GM19035 (cell line): ENCODE measurements around the gene EPHB1.

Source experiments
- ATAC-seq: cut with Tn5 transposase; IDR thresholded peaks from one replicate; pipeline ENCODE4 v1.9.1; 2021; ENCODE audit not compliant: unreplicated experiment

EPHB1 gene

DNA sequence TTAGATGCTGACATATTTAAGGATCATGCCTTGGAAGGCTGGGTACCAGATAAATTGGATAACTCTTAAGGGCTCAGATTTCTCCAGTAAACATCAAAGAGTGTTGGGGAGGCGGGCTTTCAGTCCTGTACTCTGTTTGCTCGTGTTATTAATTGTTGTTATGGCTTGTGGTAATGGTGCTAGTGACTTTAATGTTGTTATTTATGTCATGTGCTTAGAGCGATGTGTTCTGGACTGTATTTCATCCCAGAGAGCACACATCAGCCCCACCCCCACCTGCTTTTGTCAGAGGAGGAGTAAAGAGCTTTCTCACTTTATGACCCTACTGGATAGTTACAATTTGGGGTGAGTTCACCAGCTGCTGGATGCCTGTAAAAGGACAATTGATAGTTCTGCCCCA is 386.3 kb downstream of the EPHB1 start:
- no peak for ATAC-seq

DNA sequence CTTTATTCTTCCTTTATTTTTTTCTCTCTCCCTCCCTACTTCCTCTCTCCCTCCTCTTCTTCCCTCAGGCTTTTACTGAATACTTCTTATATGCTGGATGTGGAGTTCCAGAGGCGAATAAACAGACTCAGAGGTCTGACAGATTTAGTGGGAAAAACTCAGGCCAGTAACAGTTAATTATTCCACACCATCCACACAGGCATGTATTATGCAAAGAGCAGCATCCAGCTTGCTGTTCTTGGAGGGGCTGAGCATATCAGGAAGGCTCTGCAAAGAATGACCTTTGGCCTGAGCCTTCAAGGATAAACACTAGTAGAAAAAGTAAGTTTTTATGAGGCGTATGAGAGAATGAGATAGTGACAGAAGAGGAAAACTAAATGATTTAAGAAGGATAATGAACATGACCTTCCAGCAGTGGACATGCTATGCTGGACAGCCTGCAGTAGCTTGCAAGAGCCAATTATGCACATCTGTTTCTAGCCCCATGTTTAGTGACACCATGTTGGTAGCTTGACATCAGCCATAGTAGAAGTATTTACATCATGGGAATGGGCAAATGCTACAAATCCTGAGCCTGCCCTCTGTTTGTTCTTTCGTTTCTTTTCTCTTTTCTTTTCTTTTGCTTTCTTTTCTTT is 387.4 kb downstream of the EPHB1 start:
- ATAC-seq = no peak

DNA sequence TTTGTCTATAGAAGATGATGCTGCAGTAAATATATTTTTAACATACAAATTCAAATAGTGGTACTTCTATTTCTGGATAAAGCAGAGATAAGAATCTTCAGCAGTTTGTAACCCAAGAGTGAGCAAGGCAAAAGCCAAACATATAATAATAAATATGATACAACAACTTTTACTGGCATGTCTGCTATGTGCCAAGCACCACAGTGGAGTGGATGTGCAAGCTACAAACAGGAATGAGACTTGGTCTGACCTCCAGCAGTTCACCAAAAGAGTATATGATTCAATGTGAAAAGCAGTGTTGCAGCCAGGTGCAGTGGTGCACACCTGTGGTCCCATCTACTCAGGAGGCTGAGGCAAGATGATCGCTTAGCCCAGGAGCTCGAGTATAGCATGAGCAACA is 395.6 kb downstream of the EPHB1 start:
- ATAC-seq = no peak

DNA sequence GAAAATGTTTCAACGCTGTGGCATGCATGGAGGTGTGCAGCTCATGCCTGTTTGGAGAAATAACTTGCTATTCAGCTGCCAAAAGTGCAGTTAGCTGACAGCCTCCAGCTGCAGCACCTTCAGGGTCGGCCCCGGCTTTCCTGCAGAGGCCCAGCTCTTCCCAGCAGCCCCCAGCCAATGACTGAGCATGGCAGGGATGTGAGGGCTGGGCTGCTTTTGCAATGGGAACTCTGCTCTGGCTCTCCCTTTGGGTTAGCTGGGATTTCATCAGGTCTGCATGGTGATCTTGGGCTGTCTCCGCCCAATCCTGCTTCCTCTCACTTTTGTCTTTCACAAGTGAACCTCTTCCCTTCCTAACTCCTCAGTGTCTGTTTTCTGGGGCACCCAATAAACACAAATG is 396.6 kb downstream of the EPHB1 start:
- ATAC-seq = no peak

DNA sequence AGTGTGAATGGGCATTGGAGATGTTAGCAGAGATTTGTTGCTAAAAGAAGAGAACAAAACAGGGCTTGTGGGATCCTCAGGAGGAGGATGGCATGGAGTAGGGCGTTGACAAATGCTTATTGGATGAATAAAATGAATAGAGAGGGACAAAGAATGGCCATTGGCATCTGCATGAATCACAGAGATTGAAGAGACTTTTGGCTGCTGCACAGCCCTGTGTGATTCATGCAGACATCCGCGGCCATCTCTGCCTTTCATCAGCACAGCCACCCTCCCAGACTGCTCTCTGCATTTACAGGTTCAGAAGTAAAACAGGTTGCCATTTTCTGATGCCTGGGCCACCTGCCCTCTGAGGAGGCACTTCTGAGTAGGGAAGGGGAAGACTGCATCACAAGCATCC is 397.9 kb downstream of the EPHB1 start:
- ATAC-seq = no peak

DNA sequence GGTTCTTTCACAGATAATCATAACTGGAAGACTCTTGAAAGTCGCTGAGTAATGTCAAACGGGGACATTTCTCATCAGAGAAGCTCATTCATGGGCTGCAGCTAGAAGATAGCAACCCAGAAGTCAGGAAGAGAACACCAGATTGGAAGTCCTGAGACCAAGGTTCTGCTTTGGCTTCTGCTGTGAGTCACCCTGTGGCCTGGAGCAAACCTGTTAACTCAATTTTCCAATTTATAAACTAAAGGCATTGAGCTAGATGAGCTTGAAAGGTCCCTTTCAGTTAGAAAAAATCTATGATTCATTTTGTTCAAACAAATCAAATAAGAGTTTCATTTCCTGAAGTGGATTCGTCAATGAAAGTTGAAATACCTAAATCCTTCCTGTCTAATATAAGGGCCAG is 402.2 kb downstream of the EPHB1 start:
- no peak for ATAC-seq

DNA sequence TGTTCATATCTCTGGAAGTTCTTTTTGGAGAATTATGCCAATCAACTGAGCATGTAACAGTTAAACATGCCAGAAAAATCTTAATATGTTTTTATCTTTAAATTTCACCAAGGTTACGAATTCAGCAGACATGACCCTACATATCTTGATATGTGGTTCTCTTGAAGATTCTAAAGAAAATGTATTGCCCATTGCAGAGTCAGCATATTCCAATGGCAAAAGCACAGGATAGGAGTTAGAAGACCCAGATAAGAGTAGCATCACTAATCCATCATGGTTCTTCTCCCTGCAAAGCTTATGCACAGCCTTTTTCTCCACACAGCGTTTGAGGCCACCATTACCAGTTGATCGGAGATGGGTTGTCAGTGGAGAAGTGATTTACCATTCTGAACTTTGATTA is 402.8 kb downstream of the EPHB1 start:
- no peak for ATAC-seq

DNA sequence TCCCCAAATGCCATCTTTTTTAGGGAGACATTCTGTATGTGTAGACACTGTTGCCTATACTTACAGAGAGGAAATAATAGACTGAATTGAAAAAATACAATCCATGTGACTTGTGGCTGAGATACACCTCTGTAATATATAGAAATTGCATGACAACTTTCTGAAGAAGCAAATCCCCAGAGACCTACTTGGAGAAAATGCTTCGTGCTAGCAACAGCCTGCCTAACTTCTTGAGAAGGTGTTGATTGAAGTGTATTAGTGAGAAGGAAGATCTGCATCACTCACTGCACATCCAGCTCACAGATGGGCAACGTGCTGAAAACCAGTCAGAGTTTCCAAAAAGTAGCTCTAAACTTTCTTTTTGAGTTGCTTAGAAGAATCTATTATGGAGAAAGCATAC is 404.1 kb downstream of the EPHB1 start:
- ATAC-seq = no peak

DNA sequence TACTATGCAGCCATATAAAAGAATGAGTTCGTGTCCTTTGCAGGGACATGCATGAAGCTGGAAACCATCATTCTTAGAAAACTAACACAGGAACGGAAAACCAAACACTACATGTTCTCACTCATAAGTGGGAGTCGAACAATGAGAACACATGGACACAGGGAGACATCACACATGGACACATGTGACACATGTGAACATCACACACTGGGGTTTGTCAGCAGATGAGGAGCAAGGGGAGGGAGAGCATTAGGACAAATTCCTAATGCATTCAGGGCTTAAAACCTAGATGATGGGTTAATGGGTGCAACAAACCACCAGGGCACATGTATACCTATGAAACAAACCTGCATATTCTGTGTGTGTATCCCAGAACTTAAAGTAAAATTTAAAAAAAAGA is 408.0 kb downstream of the EPHB1 start:
- no peak for ATAC-seq

DNA sequence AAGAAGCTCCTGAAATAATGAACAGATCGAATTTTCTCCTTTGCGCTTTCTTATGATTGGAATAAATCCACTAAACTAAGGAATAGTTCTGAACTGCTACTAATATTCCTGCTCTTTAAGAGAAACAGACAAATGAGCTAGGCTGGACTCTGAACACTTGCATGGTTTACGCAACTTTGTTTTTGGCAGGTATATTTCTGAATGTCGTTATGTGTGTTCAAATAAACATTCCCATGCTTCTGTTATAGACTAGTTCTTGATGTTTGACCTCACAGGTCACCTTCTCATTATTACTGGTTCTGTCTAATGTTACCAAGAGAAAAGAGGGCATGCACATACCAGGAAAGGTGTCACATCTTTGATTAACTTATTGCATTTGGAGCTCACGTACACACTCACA is 418.2 kb downstream of the EPHB1 start:
- no peak for ATAC-seq

DNA sequence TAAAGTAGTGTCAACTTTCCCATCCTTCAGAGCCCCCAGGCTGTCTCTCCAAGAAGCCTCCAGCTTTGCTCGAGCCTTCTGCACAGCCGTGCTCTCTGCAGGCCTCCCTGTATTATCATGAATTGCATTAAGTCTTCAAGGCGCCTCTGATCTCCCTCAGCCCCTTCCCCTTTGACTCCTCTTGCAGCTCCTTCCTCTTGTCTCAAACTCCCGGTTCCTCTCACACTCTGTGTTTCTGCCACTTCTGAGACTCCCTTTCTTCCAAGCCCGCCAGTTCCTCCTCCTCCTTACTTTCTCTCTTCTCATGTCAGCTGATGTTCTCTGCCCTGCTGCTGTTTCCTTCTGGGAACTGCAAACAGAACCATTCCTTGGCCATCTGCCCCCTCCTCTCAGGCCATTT is 418.8 kb downstream of the EPHB1 start:
- no peak for ATAC-seq

DNA sequence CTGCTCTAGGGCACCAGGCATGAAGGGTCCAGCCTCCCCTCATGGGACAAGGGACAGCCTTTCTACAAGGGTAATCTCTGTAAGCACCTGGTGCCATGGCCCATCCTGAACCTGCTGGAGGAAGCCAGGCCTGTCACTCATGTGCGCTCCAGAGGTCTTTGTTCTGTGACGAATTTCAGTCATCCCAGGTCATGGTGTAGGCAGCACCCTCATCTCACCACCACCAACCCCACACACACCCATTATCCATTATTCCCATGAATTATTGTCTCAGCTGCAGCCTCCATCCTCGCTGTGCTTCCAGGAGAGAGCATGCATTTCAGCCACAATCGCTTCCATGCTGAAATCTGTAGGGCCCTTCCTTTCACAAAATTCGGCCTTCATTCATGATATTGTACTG is 419.3 kb downstream of the EPHB1 start:
- ATAC-seq = no peak

DNA sequence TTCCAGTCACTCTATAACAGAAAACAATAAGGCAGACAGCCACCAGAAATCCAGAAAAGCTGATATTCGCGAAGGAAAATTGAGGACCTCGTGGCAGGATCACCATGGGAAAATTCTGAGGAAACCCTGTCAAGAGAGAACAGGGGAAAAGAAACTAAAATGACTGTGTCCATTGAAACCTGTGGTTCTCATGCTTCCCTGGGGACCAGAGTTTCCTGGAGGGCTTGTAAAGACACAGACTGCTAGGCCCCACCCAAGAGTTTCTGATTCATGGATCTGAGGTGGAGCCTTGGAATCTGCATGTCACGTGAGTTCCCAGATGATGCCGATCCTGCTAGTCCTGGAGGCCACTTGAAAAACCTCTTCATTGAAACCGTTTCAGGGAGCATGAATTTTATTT is 420.5 kb downstream of the EPHB1 start:
- ATAC-seq = no peak

DNA sequence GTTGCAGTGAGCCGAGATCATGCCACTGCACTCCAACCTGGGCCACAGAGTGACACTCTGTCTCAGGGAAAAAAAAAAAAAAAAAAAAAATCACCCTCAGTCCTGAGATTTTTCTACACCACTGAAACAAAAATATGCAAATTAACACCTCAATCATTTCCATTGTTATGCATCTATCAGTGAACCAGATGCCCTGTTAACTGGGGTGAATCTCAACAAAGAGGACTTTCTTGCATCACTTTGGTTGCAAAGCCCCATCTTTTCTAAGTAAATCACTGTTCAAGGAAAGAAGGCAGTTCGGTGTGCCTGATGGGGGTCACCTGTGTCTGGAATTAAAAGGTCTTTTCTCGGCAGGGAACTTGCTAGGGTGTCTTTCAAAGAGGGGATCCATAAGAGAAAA is 421.6 kb downstream of the EPHB1 start:
- ATAC-seq = no peak

DNA sequence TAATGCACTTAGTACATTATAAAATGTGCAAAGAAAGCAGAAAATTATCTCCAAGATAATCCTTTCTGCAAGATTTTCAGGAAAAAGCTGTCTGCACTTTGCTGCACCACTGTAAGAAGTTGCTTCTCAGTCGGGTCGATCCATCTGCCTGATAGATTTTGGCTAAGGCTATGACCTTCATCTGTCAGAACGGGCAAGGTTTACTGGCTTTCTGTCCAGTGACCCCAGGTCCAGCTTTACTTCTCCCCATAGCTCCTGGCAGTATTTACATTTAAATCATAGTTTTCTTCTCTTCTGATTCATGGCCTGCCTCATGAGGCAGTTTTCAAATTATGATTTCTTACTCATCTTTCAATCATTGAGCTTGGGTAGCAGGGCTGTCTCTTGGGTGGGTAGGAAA is 422.7 kb downstream of the EPHB1 start:
- no peak for ATAC-seq

DNA sequence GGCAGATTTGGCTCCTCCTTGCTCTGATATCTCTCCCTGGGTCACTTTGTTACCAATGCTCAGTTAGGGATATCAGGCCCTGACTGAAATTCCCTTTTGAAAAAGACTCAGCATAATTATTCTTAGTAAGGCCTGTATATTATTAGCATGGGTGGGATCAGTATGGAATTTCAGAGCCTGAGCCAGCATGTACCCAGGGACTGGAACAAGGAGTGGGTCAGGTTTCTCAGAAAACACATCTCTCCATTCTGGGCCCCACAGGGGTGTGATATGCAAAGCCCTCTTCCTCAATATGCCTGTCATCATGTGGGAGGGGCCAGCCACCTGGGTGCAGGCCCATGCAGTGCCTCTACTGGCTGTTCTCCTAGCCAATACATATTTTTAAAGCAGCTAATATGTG is 423.2 kb downstream of the EPHB1 start:
- ATAC-seq = no peak

DNA sequence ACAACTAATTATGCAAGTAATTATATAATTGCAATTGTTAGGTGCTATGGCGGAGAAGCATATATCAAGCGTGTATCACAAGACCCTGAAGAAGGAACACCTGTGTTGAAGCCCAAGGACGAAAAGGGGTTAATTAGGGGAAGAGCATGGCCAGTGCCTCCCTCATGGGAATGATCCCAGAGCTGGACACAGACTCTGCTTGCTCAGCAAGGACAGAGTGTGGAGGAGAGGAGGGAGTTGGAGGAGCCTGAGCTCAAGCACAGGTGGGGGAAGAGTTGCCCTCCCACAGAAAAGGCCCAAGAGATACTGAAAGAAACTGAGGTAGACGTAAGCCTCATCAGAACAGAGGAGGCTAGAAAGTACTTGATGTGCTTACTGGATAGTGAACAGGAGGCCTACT is 423.7 kb downstream of the EPHB1 start:
- ATAC-seq = no peak

DNA sequence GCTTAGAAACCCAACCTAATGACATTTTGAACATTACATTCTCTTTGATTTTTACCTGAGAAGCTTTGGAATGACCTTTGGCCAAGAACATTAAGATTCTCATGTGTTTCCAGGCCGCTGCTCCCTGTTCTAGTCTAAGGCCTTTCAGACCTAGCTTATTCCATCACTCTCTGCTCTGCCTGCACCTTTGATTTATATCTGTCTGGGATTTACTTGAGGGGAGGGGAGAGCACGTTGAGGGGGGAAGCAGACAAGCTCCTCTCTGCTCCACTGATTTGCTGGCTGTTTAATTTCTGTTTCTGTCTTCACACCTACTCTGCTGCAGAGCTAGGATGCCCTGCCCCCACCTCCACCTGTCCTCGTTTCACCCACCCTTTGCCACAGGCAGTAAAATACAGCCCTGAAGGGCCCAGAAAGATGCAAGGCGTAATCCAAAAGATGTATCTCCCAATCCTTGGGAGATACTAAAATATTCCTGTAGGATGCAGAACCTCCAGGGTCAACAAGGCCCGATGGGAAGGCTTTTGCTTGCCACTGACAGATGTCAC is 429.8 kb downstream of the EPHB1 start:
- no peak for ATAC-seq

DNA sequence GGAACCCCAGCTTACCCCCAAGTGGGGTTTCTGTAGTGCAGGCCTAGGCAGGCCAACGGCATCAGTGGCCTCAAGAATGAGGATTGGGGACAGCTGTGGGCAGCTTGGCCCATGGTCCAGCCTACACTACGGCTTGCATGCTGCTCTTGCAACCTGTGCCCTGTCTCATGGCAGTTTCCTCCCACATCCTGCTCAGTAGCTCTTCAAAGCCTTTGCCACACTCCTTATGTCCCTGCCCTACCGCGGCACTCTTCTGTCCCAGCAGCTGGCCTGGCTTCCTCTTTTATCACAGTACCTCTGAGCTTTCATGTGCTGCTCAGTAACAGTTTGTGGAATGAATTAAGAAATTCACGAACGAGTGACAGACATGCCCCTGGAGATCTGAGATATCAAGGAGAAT is 431.0 kb downstream of the EPHB1 start:
- no peak for ATAC-seq

DNA sequence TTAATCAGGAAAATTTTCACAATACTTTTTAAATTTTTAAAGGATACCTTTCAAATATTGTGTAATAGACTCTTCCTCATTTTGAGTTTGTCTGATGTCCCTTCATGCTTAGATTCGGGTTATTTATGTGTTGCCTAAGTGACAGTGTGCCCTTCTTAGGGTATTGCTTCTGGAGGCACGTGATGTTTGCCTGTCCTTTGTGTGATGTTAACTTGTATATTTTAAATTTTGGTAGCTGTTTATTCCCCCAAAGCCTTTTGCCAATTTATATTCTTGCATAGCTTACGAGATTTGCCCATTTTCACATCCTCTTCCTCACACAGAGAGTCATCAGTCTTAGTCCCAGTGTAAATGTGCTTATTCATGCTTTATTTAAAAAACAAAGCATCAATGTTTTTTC is 433.1 kb downstream of the EPHB1 start:
- no peak for ATAC-seq

DNA sequence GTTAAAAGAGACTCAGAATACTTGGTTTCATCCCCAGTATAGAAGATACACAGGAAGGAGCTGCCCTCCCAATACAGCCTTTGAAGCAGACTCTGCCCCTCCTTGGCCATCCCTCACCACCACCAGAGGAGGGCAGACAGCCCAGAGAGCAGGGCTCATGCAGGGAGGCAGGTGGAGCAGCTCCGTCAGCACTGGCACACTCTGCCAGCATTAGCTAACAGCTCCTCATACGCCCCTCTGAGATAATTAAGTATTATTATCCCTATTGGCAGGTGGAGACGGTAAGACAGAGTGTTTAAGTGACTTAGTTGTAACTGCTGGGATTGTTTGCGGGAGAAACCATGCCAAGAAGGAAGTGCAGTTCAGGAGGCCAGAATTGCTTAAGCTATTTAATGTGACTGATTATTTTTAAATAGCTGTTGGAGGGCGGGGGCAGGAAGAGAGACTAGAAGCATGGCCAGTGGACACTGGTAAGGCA is 434.0 kb downstream of the EPHB1 start:
- ATAC-seq = no peak

DNA sequence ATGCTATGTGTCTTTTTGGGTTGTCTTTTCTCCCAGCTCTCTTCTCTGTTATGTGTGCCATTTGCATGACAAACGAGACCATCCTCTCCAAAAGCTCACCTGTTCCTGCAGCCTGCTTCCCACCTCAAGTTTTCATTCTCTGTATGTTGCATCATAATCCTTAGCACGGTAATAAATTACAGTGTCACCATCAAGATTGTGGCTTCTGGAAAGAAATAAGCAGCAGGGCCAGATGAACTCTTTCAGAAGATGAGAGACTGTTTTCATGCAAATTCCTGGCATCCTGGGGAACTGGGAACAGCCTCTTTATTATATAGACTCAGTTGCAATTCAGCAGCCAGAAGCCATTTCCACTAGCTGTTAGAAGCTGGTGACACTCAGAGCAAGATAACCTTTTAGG is 436.7 kb downstream of the EPHB1 start:
- ATAC-seq = no peak

DNA sequence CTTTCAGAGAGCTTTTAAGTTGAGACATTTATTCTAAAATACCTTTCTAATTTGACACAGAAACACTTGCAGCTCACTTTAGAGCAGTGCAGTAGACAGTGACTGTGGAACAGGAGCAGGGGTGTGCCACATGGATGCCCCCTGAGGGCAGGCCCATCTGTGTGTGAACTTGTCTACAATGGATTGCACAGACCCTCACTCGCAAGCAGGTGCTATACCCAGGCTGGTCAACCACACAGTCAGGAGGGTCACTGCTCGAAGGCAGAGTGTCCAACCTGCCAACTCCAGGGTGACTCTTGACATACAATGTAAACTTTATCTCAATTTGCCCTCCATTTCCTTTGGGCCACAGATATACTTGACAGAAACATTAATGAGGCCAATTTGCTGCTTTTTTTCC is 437.2 kb downstream of the EPHB1 start:
- ATAC-seq = no peak
